GM18858 (cell line): ENCODE results near the gene TIE1.

ENCODE experiments used
- ATAC-seq: cut with Tn5 transposase; IDR thresholded peaks from one replicate; pipeline ENCODE4 v1.9.1; 2021; ENCODE audit not compliant: unreplicated experiment

TIE1 gene

DNA sequence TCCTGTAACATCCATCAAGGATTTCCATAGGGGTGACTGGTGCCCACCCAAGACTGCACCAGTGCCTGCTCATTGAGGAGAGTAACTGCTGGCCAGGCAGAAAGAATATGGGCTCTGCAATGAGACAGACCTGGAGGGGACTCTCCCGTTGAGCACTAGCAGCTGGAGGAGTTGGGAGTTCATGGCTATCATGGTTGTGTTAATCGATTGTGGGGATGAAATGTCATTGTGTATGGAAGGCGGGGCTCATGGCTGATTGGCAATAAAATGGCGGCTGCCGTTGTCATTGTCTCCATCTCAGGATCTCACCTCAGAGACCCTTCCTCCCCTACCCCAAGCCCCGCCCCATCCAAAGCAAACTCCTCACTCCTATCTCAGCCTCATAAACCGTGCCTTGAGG lies 27.1 kb upstream of the TIE1 start:
- no peak for ATAC-seq

DNA sequence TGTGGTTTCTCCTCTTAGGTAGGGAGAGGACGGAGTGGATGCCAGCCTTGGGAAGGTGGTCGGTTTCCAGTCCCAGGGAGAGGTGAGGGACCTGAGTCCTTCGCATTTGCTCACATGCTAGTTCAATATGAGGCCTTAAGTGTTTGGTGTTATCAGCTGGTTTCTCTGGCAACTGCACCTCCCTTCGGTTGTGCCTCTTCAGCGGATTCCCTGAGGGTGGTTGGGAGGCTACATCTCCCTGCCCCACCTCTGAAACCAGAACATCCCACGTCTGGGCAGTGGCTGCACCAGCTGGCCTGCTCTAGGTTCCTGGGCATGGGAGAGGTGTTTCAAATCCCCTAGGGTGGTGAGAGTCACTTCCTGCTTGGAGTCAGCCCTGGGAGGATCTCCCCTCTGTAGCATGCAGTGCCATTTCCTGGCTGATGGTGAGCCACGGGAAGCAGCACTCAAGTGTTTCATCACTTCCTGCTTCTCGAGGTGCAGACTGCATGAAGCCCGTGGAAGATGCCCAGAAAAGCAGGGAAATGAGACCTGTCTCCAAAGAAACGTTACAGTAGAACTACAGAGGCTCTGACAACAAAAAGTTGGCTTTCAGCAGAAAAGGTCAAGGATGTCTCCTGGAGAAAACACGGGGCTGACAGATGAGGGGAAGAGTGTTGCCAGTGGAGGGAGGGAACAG lies 26.5 kb upstream of the TIE1 start:
- no peak for ATAC-seq

DNA sequence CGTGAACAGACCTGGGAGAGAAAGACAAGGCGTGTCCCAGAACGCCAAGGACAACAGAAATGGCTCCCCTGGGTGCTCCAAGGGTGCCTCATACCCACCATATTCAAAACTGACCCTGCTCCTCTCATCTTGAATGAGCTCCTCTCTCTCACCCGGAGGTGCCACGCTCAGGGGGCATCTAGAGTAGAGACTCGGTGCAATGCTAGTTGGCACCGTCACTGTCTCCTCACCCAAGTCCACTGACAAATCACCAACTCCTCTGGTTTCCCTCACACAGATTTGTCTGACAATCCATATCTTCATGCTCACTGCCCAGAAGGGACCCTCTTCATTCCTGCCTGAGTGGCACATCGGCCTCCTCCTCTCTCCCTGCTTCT lies 26.0 kb upstream of the TIE1 start:
- no peak for ATAC-seq

DNA sequence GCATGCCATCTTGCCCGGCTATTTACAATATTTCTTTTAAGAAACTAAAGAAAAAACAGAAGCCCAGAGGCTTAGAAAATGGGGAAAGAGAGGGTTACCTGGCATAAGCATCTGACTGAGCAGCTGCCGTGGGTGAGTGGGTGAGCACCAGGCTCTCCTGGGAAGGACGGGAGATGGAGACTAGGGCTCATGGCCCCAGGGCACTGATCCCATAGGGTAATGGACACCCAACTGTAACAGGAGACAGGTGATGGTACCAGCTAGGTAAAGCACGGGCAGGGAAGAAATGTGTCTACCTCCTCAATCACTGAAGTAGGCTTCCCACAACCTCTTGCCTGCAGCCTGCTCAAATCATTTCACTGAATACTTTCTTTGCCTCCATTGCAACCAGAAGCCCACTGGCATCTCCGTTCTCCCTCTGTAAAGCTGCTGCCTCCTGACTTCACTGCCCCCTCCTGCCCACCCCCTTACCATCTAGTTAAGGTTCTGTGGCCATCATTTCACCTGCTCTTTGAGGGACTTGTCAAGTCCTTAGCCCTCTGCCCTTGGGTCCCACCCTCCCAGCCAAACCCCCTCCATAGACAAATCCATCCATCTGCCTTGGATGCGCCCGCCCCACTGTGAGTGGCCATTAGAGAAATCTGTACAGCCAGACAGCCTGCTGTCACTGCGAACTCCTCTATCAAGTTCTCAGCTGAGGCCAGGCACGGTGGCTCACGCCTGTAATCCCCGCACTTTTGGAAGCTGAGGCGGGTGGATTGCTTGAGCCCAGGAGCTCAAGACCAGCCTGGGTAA lies 24.8 kb upstream of the TIE1 start:
- no peak for ATAC-seq

DNA sequence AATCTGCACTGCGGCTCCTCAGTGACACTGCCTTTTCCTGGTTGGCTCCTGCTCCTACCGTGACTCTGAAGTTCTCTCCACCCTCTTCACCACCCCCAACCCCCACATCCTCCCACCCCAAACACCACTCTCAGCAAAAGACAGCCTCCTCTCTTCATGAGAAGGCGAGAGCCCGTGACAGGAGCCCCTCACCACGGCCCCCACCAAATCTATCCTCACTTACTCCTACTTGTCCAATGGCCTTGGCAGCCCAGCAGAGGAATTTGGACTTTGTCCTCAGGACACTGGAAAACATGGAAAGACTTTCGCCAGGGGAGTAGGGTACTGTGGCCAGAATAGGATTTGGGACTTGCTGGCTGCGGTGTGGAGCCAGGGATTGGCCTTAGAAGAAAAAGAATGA lies 24.1 kb upstream of the TIE1 start:
- ATAC-seq = no peak

GRCh38 chr1:43277116-43277876 lies 23.5 kb upstream of the TIE1 start:
- ATAC-seq = no peak

DNA sequence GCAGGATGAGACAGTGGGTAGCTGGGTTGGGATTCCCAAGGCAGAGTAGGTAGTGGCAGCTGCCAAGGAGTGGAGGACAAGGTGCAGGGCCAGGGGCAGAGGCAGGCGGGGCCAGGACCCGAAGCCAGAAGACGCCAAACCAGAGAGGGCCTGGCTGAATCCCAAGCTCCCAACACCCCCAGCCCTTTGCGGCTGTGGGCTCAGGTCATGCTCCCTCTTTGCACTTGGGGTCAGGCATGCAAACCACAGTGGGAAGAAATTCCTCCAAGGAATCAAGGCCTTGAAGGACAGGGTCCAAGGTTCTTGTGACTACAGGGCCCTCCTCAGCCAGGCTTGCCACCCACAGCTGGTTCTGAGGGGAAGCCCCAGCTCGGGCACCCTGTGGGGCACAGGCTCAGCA lies 21.6 kb upstream of the TIE1 start:
- no peak for ATAC-seq

- no peak for ATAC-seq
Measured at GRCh38 chr1:43279666-43280065, 21.1 kb upstream of the TIE1 start.

GRCh38 chr1:43280692-43281091 lies 20.1 kb upstream of the TIE1 start:
- ATAC-seq = no peak

- no peak for ATAC-seq
Measured at GRCh38 chr1:43282220-43283195, 18.3 kb upstream of the TIE1 start.

GRCh38 chr1:43284065-43284464 lies 16.7 kb upstream of the TIE1 start:
- no peak for ATAC-seq

DNA sequence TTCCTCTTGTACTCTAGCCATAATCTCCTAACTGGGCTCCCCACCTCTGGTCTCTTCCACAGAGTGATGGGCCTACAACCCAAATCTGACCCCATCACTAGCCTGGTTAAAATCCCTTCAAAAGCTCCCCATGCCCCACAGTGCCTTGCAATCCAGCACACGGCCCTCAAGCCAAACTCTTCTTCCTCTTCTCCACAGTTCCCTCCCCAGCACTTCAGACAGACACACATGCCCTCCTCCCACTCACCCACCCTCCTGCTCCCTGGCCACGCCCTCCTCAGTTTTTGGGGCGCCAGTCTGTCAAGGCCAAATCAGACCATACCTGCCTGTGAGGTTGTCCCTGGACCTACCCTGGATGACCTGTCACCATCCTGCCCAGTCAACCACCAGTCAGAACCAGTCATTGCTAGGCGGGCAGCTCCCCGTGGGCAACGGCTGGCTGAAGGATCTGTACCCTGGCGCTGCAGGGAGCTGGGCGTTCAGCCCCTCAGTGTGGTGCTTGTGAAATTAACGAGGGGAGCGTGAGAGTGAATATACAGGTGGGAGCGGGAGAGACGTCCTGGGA lies 16.2 kb upstream of the TIE1 start:
- no peak for ATAC-seq

DNA sequence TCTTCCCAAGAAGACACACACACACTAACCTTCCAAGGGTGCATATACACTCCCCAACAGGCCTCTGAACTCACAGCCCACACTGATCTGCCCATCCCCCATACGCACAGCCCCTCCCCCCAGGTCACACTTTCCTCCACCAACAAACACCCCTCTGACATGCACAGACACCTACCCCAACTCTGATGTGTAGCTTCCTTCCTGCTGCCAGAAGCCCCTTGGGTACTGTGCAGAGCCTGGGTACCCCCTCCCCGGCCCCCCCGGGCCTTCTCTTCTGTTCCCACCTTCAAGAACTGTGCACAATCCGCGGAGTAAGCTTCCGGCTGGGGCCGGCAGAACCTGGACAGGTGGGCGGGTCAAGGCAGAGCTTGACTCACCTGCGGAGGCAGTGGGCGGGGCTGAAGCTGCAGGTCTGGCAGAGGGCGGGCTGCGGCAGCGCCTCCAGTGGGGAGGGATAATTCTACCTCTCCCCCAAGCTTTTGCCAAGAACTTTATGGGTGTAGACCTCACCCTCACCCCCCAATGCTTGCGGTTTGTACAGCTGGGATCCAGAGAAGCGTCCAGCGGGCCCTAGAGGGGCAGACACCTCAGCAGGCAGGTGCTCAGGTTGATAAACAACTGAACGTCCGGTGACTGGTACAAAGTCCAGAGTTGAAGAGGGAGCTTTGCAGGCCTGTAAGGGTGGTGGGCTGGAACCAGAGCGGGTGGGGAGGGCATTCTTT lies 15.4 kb upstream of the TIE1 start, which contains the start of gene C1orf210:
C1orf210 (minus strand) TSS at position 313 of the 722 bp plus-strand sequence. CDS start 2,311 bp downstream, outside the sequence.
- no peak for ATAC-seq

GRCh38 chr1:43286115-43286514 lies 14.7 kb upstream of the TIE1 start:
- no peak for ATAC-seq

- ATAC-seq = no peak
Measured at GRCh38 chr1:43286533-43286932, 14.2 kb upstream of the TIE1 start.

DNA sequence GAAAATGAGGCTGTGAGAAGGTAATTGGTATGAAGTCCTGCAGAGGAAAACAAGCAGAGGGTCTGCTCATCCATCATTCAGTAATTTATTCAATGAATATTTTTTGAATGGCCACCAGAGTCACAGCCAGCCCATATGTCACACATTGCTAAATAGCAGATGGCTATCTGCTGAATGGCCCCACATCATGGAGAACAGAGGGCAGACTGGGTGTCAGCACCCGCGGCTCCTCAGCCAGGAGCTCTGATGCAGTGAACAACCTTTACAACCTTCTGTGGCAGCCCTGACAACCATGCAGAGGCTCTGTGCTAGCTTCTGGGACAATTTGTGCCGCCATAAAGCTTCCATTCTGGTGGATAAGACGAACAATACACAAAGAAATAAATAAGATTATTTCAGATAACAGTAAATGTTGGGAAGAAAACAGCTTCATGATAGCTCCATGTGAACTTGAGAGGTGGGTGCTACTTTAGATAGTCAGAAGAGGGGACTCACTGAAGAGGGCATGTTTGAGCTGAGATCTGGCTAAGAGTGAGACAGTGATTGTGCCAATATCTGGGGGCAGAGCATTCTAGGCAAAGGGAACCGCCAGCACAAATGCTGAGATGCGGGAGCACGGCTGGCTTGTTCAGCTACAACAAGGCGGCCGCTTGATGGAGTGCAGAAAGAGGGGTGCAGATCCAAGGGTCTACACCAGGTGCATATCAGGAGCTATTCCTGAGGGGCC lies 12.6 kb upstream of the TIE1 start:
- no peak for ATAC-seq

DNA sequence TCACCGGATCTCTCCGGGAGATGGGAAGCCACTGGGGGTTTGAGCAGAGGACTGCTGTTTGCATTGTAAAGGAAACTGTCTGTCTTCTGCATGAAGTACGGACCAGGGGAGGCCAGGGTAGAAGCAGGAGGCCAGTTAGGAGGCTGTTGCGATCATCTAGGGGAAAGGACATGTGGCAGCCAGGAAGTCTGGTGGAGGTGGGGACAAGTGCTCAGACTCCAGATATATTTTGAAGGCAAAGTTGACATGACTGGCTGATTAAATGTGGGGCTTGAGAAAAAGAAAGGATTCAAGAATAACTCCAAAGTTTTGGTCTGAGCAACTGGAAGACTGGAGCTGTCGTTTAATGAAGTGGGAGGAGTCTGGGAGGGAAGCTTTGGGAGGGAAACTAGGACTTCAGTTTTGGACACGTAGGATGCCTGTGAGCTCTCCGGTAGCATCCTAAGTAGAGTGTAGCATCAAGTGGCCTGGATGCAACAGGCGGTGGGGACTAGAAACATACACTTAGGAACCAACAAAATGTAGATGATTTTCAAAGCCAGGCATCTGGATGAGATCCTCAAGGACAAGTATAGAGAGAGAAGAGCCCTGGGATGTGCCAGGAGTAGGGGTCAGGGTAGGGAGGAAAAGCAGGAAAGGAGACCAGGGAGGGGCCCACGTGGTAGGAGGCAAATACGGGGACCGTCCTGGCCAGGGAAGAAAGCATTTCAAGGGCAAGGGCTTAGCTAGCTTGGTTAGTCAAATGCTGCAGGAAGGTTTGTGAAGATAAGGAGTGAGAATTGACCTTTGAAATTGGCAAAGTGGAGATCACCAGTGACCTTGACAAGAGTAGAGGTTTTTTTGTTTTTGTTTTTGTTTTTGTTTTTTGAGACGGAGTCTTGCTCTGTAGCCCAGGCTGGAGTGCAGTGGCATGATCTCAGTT lies 11.7 kb upstream of the TIE1 start:
- ATAC-seq = no peak

DNA sequence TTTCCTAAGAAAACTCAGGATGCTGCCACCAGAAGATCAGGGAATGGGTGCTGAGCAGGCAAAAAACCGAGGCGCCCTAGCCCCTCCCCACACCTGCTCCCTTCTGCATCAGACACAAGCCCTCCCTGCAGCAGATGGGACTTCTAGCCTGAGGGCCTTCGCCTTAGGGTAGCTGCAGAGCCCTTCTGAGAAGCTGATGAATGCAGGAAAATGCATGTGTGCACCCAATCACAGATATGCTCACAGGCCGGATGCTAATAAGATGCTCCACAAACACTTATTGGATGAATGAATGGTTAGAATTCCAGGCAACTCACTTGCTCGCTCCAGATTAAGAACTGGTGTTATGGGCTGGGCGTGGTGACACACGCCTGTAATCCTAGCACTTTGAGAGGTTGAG lies 8.6 kb upstream of the TIE1 start:
- no peak for ATAC-seq
